ENCODE data around the gene TENT5C.

Gene TENT5C

GRCh38 chr1:117672756-117673155 is 66.9 kb downstream of the TENT5C start:
- in situ Hi-C loops (cut with HindIII; ENCODE audit: low sequenced_read_pairs) = loop anchor here (5.0 kb wide), 1 partner anchor 45 kb away; no protein-coding TSS in a partner anchor

DNA sequence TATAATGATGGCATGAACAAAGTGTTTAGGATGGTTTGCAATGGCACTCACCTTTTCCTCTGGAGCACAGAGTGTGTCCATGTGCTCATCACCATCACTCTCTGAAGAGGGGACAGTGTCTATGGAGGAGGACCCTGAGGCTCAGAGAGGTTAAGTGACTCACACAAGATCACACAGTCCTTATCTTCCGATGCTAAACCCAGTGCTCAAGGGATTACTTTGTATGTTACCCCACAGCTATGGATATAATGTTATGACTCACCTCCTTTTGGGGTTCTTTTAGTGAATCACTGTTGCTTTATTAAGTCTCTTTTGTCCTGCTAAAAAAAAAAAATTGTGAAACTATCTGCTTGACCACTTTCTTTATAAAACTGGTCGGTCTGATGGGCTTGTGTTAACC is 67.6 kb downstream of the TENT5C start:
- in situ Hi-C loops (cut with HindIII; ENCODE audit: low sequenced_read_pairs) = loop anchor here (5.0 kb wide), 1 partner anchor 46 kb away; no protein-coding TSS in a partner anchor

GRCh38 chr1:117674521-117675400 is 68.9 kb downstream of the TENT5C start:
- in situ Hi-C loops (cut with HindIII; ENCODE audit: low sequenced_read_pairs) = loop anchor here (5.0 kb wide), 1 partner anchor 47 kb away; no protein-coding TSS in a partner anchor

DNA sequence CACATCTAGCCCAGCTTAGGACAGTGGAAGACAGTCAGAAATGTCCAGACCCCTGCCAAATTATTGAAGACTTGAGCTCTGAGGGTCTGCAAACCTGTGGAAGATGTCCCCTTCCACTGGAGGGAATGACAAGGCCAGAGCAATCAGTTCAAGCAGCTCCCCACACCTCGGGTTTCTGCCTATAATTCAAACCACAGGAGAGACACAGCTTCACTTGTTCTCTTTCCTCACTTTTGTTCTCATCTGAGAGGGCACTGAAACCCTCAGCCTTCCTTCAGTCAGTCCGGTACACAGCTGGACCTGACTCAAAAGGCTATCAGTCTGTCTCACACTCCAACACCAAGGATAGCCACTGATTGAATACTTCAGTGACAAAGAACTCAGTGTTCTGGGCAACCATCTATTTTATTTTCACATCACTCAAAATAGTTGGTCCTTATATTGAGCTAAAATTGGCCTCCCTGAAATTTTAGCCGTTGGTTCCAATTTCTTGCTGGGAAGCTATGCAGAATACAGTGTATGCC is 70.1 kb downstream of the TENT5C start:
- in situ Hi-C loops (cut with HindIII; ENCODE audit: low sequenced_read_pairs) = no loop called here

- in situ Hi-C loops (cut with HindIII; ENCODE audit: low sequenced_read_pairs) = no loop called here
These were observed 70.8 kb downstream of the TENT5C start for GRCh38 chr1:117676615-117677130.

Measured in DLD1 (cell line).